Gastroesophageal sphincter (tissue), 3 donors: Measurements from ENCODE around the gene MYLK3.

Source experiments
- CTCF ChIP-seq, 4 experiments: fragments of 200-600 bp in 2 of 4; fragments of 450-650 bp in 2 of 4; sonication (generic) in 1 of 4; IDR thresholded peaks; one replicate each; pipeline ENCODE4 v1.5.1; 2017 to 2019; ENCODE audit warnings: antibody characterized with exemption in 4 of 4, mild to moderate bottlenecking in 2 of 4, moderate library complexity in 2 of 4
- POLR2A ChIP-seq, 2 donors: fragments of 450-650 bp; IDR thresholded peaks; one replicate each; pipeline ENCODE4 v1.6.1; 2017; ENCODE audit warnings: antibody characterized with exemption in 2 of 2, mild to moderate bottlenecking in 2 of 2, moderate library complexity in 1 of 2

GRCh38 chr16:46690281-46691178 is 57.6 kb downstream of the MYLK3 start:
- TF ChIP-seq CTCF (IDR thresholded peaks at IDR 0.05) (no peak), POLR2A (IDR thresholded peaks at IDR 0.05) (no peak)
